T47D (cell line): Measurements from ENCODE around the gene CALR3.

Experiments
- DNase-seq, 2 experiments: peaks; one replicate each; pipeline versions ENCODE4 v3.0.0 to v3.0.0-alpha.2; 2011 to 2012; ENCODE audit warnings: low read depth in 1 of 2, low spot score in 1 of 2
- JUND ChIP-seq: IDR thresholded peaks from 2 replicates; pipeline ENCODE4 v1.6.1; 2012; ENCODE audit warnings: low read depth
- in situ Hi-C: cut with HindIII; loops from 2 replicates; pipeline ENCODE4 v1.10.0; 2016; ENCODE audit warnings: low sequenced_read_pairs, low pct_unique_long_range_greater_than_20kb

The CALR3 gene

DNA sequence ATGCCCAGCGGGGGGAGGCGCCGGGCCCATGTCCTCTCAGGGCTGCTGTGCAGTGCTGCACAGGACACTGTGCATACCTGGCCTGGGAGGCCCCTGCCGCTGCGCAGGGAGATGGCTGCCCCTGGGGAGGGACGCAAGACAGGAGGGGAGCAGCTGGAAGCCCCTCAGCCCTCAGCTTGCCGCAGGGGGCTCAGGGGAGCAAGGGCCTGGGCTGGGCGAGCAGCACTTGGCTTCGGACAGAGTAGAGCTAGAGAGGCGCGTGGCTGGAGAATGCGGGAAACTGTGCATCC is 35.4 kb upstream of the CALR3 start:
- DNase-seq: no peak
- TF ChIP-seq JUND: no peak
- in situ Hi-C loops: no loop called here

DNA sequence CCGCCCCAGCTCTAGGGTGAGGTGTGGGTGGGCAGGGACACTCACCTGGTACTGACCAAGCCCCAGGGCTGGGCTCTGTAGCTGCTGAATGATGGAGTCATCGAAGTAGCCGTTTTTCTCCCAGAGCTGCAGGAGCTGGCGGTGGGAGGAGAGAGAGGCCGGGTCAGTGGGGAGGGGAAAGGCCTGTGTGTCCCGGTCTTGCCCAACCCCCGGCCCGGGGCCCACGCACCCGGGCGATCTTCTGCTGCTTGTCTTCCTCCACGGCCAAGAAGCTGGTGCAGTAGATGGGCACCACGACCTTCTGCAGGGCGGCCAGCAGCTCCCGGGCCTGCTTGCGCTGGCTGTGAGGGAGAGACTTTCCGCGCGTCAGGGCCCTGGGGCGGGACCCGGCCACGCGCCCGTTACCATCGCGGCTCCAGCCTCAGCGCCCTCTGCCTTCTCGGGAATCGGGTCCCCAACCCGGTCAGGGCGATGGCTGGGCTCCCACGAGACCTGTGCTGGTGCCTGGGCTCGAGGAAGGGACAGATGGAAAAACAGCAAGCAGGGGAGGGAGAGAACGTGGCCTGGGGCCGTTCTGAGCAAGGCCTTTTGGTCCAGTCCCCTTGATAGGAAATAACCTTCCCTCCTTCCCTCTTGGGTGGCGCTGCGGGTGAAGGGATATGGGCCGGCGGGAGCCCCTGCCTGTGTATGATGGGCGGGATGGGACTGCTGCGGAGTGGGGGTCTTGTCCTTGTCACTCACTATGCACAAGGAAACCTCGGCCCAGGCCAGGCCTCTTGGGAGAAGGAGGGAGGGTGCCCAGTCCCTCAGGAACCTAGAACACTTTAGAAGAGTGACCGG is 34.8 kb upstream of the CALR3 start:
- in situ Hi-C loops: no loop called here
- no peak for DNase-seq
- TF ChIP-seq JUND: no peak

DNA sequence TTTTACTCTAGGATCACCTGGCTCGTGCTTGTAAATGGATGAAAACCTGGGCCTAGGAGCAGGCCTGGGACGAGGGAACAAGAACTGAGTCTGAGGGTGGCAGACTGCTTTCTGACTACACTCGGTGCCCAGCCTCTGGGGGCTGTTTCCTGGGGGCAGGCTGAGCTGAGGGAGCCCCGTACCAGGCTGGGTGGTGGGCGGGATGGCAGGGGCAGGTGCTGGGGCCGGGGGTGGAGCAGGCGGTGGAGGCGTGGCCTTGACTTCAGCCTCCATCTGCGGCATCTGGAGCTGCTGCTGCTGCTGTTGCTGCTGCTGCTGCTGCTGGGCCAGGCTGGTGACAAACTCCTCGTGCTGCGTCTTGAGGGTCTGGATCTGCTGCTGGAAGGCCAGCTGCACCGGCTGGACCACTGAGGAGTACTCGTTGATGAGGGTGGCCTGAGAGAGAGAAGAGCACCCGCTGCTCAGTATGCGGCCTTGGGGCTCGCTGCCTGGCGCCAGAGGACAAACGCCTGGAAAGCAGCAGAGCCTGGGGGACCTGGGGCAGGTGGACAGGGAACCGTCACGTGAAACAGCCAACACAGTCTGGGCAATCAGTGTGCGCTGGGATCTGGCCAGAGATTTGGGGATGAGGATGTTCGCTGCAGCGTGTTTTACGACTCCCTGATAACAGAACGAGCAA is 33.6 kb upstream of the CALR3 start:
- in situ Hi-C loops: no loop called here
- DNase-seq: no peak
- no peak for TF ChIP-seq JUND

DNA sequence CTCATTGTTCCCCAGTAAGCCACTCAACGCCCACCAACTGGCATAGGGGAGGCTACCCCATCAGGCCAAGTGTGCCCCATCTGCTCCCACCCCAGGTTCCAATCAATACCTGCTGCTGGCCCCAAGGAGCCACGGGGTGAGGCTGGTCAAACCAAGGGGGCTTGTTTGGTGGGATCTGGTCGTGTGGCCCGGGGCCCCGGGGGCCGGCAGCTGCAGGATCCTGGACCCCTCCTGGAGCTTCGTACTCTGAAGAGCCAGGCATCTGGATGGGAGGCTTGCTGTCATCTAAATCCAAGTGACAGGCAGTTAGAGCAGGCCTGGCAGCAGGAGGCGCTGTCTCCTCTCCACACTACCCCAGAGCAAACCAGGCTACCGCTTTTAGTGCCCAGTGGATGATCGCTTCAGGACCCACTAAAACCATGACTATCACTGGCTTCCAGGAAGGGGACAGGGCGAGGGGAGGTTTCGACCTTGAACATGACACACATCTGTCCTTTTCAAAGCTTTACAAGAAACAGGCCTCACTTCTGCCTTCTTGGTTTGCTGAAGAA is 32.1 kb upstream of the CALR3 start:
- in situ Hi-C loops: no loop called here
- no peak for TF ChIP-seq JUND
- DNase-seq: peak in 1 of 2 experiments; percentile 22

DNA sequence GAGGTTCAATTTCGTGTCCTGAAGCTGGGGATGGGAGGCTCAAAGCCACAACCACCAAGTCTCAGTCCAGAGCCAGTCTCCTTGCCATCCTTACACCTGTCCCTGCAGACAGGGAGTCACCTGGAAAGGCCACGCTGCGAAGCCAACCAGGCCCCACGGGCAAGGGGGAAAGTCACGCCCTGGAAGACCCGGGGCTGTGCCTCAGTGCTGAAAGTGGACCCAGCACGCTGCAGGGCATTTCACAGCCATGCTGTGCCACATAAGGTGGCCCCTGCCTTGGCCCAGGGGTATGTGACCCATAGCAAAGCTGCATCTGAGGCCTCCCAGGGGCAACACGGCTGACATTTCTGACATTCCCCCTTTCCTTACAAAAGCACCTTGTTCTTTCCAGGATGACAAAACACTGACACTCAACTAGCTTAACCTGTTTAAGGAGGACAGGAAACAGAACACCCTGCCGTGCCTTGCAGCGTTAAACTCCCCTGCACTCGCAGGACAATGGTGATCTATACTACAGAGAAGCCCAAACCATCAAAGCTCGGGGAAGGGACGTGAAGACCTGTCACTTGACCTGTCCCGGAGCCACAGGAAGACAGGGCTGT is 31.5 kb upstream of the CALR3 start:
- in situ Hi-C loops: no loop called here
- no peak for TF ChIP-seq JUND
- DNase-seq: peak in 1 of 2 experiments; percentile 51

DNA sequence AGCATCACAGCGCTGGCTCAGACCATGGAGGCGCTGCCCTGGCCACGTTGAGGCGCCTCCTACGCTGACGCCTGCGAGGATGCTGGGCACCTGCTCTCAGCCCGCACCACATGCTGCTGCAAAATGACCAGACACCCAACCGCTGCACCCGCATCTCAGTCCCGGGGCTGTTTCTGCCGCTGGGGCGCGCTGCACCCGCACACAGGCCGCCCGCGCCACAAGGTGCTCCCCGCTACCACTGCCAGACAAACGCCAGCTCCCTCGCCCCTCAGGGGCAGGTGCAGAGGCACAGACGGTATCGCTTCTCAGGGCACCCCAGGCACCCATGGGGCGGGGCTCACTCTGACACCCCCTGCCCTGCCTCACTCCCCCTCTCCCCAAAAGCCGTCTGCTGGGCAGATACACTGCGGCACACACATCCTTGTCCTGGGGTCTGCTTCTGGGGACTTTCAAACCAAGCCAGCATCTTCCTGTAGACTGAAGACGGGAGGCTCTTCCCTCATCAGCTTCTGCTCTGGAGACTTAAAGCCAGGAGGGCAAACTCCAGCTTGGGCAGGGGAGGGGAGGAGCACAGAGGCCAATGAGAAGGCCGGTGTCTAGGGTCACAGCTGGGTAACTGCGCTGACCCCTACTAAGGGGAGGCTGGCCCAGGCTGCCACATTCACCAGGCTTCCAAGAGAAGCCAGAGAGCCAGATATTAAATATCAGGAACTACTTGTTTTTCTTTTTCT is 29.9 kb upstream of the CALR3 start:
- TF ChIP-seq JUND: no peak
- in situ Hi-C loops: no loop called here

DNA sequence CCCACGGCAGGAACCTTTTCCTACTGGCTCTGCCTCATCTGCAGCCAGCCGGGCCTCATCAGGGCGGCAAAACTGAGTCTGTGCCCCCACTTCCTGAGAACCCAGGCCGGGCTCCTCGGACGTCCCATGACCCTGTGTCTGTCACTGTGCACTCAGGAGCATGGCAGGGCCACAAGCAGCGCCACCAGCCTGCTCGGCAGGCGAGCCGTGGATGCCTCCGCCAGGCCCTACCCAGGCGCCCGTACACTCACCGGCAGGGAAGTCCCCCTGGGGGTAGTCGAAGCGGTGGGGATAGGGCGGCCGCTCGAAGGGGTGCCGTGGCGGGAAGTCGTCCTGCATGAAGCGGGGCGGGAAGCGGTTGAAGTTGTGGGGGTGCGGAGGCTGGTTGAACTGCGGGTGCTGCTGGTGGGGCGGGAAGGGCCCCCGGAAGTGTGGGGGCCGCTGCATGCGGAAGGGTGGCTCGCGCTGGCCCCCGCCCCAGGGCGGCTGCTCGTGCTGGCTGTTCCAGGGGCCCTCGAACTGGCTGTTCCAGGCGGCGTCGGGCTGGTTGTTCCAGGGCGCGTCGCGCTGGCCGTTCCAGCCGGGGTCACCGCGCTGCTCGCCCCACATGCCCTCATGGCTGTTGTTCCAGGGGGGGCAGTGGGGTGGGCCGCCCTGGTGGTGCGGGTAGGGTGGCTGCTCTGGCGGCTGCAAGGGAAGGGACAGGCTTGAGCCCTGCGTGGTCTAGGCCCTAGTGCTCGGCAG is 29.2 kb upstream of the CALR3 start:
- in situ Hi-C loops: no loop called here
- no peak for DNase-seq
- no peak for TF ChIP-seq JUND

More for the DNA sequence above, 29.9 kb upstream of the CALR3 start:
- DNase-seq: no peak

DNA sequence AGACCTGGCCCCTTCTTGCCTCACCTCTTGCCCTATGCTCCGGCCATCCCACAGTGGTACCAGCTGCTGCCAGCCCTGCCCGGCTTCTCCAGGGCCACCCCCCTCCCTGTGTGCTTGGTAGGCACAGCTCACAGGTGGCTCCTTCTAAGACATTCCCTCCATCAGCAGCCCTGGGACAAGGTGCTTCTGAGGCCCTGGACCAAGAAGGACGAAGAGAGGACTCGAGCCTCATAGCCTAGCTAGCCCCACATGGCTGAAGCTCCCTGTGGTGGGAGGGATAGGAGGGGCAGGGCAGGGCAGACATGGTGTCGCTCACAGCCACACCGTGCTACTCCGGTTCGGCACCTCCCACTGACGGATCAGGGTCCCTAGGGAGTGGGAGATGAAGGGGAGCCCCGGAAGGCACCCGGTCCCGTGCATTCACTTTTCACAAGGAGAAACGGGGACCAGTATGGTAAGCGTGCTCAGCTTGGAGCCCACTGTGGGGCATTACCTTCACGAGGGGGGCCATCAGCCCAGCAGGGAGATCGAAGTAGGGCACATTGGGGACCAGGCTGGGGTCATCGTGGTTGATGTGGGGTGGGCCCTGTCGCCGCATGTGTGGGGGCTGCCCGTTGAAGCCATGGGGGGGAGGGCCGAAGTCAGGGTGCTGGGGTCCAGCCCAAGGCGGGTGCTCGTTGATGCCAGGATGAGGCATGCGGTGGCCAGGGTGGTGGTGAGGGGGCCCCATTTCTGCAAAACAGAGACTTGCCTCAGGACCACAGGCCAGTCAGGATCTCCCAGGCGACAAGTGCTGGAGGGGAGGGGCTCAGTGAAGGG is 26.8 kb upstream of the CALR3 start:
- in situ Hi-C loops: no loop called here
- TF ChIP-seq JUND: no peak
- no peak for DNase-seq

DNA sequence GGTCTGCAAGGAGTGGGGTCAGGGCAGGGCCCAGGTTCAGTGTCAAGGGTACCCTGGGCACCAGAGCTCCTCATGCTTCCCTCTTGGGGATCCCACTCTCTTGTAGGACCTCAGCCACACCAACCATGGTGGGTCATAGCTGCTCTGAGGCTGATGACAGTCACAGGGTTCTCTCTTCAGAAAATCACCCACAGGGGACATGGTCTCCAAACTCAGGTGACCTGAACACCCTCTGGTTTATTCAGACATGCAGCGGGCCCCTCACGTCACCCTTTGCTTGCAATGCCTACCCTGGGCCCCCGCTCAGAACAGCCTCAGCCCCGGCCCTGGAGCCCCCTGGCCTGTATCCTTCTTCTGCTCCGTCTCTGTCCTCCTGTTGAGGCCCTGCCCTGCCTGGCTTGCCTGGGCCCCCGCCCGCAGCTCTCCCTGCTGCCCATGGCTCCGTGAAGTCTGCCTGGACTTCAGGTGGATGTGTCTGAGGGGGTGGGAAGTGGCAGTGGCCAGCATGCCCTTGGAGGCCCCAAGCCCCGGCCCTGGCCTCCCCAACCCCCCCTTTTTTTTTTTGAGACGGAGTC is 25.8 kb upstream of the CALR3 start:
- in situ Hi-C loops: no loop called here
- no peak for TF ChIP-seq JUND
- no peak for DNase-seq

DNA sequence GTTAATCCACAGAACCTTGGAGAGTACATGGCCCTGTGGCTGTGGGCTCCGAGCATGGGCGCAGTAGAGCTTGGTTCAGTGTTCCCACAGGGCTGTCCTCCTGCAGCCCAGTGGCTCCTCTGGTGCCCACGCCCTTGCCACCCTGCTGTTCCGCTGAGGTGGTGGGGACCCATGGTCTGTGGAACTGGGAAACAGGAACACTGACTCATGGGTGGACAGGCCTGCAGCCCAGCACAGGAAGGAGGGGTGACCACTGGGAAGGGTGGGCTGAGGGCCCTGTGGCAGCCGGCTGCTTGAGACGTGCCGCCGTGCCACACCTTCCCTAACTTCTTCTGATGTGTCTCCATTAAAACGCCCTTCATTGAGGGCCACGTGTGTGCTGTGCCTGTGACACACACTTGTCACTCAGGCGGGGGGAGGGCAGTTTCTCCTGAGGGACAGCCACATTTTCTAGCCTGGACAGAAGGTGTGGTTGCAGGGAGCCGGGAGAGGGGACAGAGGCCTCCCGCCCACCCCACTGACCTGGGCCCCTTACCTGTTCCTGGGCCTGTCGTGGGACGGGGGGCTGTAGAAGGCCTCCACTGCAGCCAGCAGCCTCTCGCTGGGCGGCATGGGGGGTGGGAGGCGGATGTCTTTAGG is 25.1 kb upstream of the CALR3 start:
- in situ Hi-C loops: no loop called here
- DNase-seq: no peak
- no peak for TF ChIP-seq JUND
